T-helper 1 cell treated with Interleukin-12 subunit alpha and Interleukin-12 subunit beta and Interleukin-4 antibody, amounts not matched to agents 30 ng/mL and 1 ng/mL, for 36 hours (primary cell): ENCODE measurements around the gene OPTC. TPM values are rescaled to one million over a fixed set of nuclear protein-coding genes. Genes with fewer than 3 reads are reported as not detected.

Experiments used
- intact Hi-C: fragments of 100-400 bp; cut with micrococcal nuclease; formaldehyde crosslinking; loops from one replicate; pipeline ENCODE4 v1.15.1; 2024
- total RNA-seq: library from RNA; stranded (reverse); gene quantifications from 2 replicates; pipeline ENCODE4 v1.2.3, GENCODE V29; 2022

Gene OPTC
- total RNA-seq, 1 donor from 2014 or later, result not detected

DNA sequence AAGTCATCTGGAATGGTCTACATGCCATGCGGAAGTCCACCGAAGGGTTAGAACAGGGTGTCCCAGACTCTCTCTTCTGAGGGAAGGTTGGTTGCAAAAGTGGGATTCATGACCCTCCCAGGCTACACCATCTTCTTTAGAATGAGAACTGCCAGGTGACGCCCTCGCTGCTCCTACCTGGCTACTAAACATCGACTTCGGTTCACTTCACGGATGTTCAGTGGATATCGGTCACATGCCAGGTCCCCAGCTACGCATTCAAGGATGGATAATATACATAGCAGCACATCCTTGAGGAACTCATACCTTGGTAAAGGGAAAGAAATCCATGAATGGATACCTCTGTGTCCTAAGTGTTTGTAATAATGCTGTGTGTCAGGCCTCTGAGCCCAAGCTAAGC is 3.3 kb upstream of the OPTC start:
- intact Hi-C loops, result no loop called here

GRCh38 chr1:203491664-203492063 is 2.3 kb upstream of the OPTC start:
- intact Hi-C loops, result no loop called here

DNA sequence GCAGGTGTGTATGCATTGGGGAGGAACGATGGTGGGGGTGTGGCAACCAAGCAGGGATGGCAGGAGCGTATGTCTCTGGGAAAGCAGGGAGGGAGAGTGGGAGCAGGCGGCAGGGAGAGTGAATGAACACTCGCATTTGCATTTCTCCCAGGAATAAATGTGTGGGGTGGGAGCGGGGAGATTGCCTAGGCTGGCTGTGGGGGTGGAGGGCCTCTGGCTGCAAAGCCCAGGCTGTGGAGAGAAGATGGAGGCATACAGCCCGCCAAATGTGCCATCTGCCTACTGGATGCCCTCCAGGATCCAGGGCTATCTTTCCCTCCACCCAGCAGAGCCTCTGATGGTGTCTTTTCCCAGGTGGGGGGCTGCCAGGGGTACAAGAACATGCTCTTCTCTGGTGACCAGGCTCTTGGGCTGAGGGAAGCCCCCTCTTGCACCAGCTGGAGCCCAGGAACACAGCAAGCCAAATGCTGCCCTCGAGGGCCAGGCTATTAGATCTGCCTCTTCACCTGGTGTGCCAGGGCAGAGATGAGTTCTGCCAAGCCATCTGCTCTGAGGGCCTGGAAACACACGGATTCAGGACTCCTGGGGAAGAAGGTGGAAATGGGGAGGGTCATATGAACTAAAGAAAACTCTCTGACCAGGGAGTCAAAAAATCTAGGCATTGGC is 1.7 kb upstream of the OPTC start:
- intact Hi-C loops, result no loop called here

DNA sequence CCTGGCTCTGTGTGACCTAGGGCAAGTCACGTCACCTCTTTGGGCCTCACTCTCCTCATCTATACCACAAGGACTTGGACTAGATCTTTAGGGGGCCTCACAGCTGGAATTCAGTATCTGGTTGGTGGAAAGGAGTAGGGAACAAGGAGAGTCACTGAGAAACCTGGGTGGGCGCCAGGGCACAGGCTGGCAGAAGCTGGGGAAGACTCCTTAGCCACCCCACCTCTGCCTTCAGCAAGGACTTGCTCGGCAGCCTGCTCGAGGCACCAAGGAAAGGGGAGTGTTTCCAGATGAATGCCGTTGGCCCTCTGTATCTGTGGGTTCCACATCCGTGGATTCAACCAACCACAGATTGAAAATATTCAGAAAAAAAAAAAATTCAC is 1.2 kb upstream of the OPTC start:
- intact Hi-C loops, result no loop called here

DNA sequence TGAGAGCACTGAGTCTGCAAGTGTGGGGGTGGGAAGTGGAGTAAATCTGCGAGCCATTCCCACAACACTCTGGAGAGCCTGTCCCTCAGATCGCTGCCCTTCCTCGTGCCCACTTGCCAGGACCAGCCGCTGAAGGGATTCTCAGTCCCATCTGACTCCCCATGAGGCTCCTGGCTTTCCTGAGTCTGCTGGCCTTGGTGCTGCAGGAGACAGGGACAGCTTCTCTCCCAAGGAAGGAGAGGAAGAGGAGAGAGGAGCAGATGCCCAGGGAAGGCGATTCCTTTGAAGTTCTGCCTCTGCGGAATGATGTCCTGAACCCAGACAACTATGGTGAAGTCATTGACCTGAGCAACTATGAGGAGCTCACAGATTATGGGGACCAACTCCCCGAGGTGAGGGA is 1.9 kb downstream of the OPTC start:
- intact Hi-C loops, result no loop called here

DNA sequence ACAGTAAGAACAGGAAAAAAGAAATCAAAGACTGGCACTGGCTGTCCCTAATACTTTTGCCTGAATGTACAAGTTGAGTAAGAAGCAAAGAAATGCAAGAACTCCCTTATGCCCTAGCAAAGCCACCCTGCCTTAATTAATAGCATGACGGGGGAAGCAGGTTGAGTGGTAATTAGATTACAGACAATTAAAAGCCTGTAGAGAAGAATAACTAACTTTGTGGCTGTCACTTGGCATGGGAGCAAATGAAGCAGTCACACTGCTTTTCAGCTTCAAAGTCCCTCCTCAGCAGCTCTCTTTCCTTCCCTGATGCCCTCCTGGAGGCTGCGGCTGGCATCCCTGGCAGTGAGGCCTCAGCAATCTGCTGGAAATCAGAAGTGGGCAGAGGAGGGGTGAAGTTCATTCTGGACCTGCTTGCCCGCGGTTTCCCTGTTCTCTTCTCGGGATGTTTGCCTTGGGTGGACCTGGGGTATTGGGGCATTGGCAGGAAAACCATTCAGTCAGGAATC is 3.4 kb downstream of the OPTC start:
- intact Hi-C loops, result no loop called here

DNA sequence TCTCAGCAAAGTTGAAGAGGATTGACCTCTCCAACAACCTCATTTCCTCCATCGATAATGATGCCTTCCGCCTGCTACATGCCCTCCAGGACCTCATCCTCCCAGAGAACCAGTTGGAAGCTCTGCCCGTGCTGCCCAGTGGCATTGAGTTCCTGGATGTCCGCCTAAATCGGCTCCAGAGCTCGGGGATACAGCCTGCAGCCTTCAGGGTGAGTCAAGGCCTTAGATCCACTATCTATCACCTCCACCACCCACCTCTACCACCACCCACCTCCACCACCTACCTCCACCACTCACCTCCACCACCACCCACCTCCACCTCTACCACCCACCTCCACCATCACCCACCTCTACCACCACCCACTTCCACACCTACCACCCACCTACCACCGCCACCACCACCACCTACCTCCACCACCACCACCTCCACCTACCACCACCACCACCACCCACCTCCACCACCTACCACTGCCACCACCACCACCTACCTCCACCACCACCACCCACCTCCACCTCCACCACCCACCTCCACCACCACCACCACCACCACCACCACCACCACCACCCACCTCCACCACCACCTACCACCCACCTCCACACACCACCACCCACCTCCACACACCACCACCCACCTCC is 5.8 kb downstream of the OPTC start:
- intact Hi-C loops, result loop anchor here (5.0 to 10.0 kb wide), 2 partner anchors 232 to 325 kb away; no protein-coding TSS in a partner anchor

- intact Hi-C loops, result loop anchor here (5.0 to 10.0 kb wide), 2 partner anchors 233 to 325 kb away; no protein-coding TSS in a partner anchor
Observed at GRCh38 chr1:203500279-203500678, 6.3 kb downstream of the OPTC start.

DNA sequence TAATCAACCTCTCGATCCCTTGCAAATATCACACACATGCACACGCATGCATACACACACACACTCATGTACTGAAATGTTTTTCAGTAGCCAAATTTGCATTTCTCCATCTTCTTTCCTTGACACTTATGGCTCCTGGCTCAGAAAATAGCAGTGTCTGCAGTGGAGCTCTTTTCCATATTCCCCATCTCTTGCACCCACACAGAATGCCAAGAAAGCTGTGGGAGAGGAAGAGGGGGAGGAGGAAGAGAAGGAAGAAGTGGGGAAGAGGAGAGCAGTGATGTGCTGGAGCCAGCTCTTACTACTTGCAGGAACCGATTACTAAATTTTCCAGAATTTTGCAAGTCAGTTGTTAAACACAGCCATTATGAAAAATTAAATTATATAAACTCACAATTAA is 9.9 kb downstream of the OPTC start:
- intact Hi-C loops, result loop anchor here (1.0 to 10.0 kb wide), 8 partner anchors 103 to 625 kb away; partner anchors contain the start of genes ATP2B4 and SNRPE

- intact Hi-C loops, result loop anchor here (1.0 to 10.0 kb wide), 8 partner anchors 102 to 625 kb away; partner anchors contain the start of genes ATP2B4 and SNRPE
Observed at GRCh38 chr1:203504400-203505250, 10.7 kb downstream of the OPTC start.

DNA sequence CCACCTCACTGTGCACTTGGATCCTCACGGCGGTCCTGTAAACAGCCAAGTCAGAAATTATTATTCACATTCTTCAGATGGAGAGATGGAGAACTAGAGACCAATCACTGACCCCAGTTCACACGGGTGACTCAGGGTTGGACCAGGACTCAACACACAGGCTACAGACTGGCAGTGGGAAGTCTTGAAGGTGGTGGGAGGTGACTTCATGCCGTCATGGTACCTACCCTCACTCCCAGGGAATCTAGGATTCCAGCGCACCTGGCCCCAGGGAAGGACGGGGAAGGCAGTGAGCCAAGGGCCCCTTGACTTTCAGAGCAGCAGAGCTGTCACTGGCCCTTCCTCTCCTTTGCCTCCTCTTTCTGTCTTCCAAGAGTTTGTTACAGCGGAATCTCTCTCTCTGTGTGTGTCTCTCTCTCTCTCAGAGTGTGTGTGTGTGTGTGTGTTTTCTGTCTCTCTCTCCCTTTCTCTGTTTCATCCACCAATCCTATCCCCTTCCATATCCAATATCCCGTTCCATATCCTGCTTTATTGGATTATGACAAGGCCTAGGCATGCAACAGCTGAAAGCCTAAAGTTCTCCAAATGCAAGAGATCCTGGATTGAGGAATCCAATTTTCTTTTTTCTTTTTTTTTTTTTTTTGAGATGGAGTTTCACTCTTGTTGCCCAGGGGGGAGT is 11.7 kb downstream of the OPTC start:
- intact Hi-C loops, result loop anchor here (2.0 to 10.0 kb wide), 2 partner anchors 101 to 319 kb away; no protein-coding TSS in a partner anchor

GRCh38 chr1:203506858-203507626 is 13.1 kb downstream of the OPTC start:
- intact Hi-C loops, result loop anchor here (10.0 kb wide), 1 partner anchor 318 kb away; no protein-coding TSS in a partner anchor

DNA sequence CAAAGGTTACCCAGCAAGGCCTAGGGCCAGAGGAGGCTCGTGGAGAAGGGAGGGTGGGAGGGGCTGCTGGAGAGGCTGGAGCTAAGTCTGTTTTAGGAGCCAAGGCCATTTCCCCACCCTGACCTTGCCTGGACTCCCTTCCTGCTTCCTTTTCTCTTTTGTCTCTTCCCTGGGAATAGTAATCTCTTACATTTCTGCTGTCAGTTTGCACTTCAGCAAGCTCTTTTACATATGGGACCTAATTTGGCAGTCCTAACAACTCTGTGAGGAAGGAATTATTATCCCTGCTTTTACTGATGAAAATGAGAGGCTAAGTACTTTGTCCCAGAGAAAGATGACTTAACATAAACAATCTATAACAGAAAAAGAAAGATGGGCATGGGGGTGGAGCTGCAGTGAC is 13.8 kb downstream of the OPTC start:
- intact Hi-C loops, result loop anchor here (10.0 kb wide), 1 partner anchor 317 kb away; no protein-coding TSS in a partner anchor

GRCh38 chr1:203508463-203509073 is 14.6 kb downstream of the OPTC start:
- intact Hi-C loops, result loop anchor here (10.0 kb wide), 1 partner anchor 316 kb away; no protein-coding TSS in a partner anchor

DNA sequence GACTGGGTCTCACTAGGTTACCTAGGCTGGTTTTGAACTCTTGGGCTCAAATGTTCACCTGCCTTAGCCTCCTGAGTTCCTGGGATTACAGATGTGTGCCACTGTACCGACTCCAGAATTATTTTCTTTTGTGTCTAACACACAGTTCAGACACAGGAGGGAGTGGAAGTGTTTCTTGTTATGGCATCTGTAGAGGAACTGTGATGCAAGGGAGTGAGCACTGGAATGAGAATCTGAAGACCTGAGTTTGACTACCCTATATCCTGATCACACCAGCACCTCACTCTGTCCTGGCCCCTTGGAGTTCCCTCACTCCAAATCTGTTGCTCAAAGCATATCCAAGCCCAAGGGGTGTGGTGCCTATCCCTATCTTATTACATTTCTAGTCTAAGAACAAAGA is 15.2 kb downstream of the OPTC start:
- intact Hi-C loops, result loop anchor here (10.0 kb wide), 1 partner anchor 316 kb away; no protein-coding TSS in a partner anchor

DNA sequence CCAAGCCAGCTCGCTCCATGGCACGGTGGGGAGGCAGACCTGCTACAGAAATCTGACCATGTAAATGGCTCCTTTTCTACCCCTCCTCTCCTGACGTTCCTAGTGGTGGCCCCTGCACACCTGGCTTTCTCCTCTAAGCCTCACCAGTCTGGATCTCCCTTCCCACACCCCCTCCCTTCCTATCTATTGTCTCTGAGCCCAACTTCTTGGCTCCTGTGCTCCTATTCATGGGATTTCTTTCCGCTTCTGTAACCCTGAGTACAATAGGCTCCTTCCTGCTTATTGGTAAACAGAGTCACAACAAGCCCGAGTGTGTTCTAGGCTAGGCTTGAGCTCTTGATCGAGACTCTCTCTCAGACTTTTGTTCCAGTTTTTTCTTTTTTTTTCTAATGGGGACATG is 17.6 kb downstream of the OPTC start:
- intact Hi-C loops, result no loop called here

DNA sequence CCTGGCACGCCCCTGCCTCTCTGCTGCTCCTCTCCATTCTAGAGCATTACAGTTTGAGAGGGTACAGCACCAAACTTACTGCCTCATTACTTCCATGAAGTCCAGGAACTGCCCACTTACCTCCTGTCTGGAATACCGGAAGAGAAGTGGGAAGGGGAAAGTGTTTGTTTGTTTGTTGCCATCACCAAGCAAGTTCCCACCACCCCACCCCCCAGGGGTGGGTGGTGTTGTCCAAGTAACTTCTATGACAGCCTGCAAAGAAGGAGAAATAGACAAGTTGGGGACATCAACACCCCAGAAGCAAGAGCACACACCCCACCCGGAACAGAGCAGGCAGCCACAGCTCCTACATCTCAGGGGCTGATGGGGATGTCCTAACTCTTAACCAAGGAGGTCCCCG is 18.0 kb downstream of the OPTC start:
- intact Hi-C loops, result loop anchor here (2.0 kb wide), 1 partner anchor 95 kb away; no protein-coding TSS in a partner anchor

DNA sequence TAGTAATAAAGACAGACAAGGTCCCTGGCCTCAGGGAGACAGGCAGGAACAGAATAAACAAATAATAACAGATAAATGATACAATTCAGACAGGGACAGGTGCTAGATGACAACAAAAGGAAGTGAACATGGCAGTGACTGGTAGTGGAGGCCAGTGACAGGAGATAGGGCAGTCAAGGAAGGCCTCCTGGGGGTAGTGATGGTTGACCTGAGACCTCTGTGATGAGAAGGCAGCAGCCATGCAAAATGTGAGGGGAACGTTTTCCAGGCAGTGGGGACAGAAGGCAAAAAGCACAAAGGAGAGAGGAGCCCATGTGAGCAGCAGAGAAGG is 18.5 kb downstream of the OPTC start:
- intact Hi-C loops, result loop anchor here (2.0 kb wide), 1 partner anchor 94 kb away; no protein-coding TSS in a partner anchor

DNA sequence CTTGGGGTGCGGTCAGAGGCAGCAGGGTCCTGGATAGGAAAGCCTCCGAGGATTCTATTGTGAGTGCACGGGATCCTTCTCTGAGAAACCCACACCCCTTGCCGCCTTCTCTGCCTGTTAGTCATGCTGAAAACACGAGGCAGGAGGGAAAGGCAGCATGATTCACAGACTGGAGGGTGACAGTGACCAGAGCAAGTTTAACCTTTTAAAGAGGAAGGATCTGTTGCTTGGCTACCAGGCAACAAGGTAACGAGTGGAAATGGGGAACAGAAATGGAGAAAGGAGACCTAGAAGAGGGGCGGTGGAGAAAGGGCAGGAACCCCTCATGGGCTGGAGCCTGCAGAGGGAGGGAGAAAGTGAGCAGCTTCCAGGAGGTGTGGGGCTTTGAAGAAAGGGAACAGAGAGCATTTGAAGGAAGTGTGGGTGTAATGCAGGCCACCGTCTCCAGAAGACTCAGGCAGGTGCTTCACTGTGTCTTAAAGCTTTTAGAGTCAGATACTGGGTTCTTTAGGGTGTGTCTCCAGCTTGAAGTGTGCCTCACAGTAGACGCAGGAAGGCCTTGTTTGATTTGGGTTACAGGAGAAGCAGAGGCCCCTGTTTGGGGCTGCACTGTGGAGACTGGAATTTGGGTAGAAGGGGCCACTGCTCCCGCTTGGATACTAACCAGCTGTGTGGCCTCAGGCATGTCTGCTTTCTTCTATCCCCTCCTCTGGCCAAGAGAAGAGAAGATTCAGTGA is 19.1 kb downstream of the OPTC start:
- intact Hi-C loops, result loop anchor here (2.0 kb wide), 1 partner anchor 94 kb away; no protein-coding TSS in a partner anchor
